AG10803 (cell line): ENCODE measurements around the gene DDX20.

Experiments
- DNase-seq: peaks from one replicate; pipeline ENCODE4 v3.0.0; 2010; ENCODE audit warnings: low read depth
- H3K4me3 ChIP-seq: 2 replicates; pipeline ENCODE4 v1.5.1; 2011; ENCODE audit warnings: mild to moderate bottlenecking, low read length, control low read depth
- CTCF ChIP-seq: conservative IDR thresholded peaks from 2 replicates; pipeline ENCODE4 v1.5.1; 2011; ENCODE audit warnings: mild to moderate bottlenecking, low read length, control low read depth, inconsistent platforms

The DDX20 gene

GRCh38 chr1:111719135-111719534 lies 36.6 kb upstream of the DDX20 start:
- H3K4me3 ChIP-seq, result no peak overlapping the region
- DNase-seq, result no peak
- no peak for TF ChIP-seq CTCF

GRCh38 chr1:111719674-111720132 lies 36.0 kb upstream of the DDX20 start:
- H3K4me3 ChIP-seq, result no peak overlapping the region
- DNase-seq, result no peak
- no peak for TF ChIP-seq CTCF

GRCh38 chr1:111720274-111720976 lies 35.3 kb upstream of the DDX20 start:
- no peak for TF ChIP-seq CTCF
- no peak for DNase-seq
- H3K4me3 ChIP-seq, result no peak overlapping the region

- DNase-seq, result no peak
- no peak for TF ChIP-seq CTCF
Measured at GRCh38 chr1:111720977-111721786, 34.5 kb upstream of the DDX20 start.

GRCh38 chr1:111723091-111723806 lies 32.5 kb upstream of the DDX20 start:
- TF ChIP-seq CTCF, result no peak
- H3K4me3 ChIP-seq, result no peak overlapping the region
- DNase-seq, result no peak

More at GRCh38 chr1:111720977-111721786, 34.5 kb upstream of the DDX20 start:
- no peak overlapping the region for H3K4me3 ChIP-seq

GRCh38 chr1:111723871-111724270 lies 31.8 kb upstream of the DDX20 start:
- no peak overlapping the region for H3K4me3 ChIP-seq
- no peak for TF ChIP-seq CTCF
- DNase-seq, result no peak
